A549 (cell line): ENCODE measurements around the gene SIK2. TPM values are rescaled to one million over a fixed set of nuclear protein-coding genes. Genes with fewer than 3 reads are reported as not detected.

Source experiments
- ATAC-seq, 2 experiments: fragments of 200-7000 bp in 1 of 2; fragments of >200 bp in 1 of 2; cut with Nextera tagmentation in 1 of 2; cut with Tn5 transposase in 1 of 2; 3 replicates each; pipeline versions ENCODE4 v1.8.0 to v1.9.1; 2018 to 2020; ENCODE audit warnings: mild to moderate bottlenecking in 1 of 2, moderate library complexity in 1 of 2
- CTCF ChIA-PET: fragments of 300-600 bp; sonication (Branson Sonifier 250); formaldehyde crosslinking; extraction: SDS; loops from one replicate; lab custom pipeline; 2021; ENCODE audit warnings: antibody characterized with exemption, inconsistent platforms; lab: Yijun Ruan, JAX
- POLR2A ChIA-PET: fragments of 350-600 bp; formaldehyde crosslinking; extraction: SDS; loops from one replicate; lab custom pipeline; 2021; ENCODE audit warnings: antibody characterized with exemption, inconsistent platforms; lab: Yijun Ruan, JAX
- DNase-seq, 2 experiments: peaks; one replicate each; pipeline versions ENCODE4 v3.0.0 to v3.0.0-alpha.2; 2011 to 2016; ENCODE audit warnings: low read depth in 1 of 2, low spot score in 1 of 2
- FAIRE-seq: peaks from 2 replicates; lab custom pipeline; 2011; peaks lifted over from hg19 to GRCh38; lab: Jason Lieb, UNC
- H3K27ac ChIP-seq, 2 experiments: fragments of >200 bp; sonication (Bioruptor Twin); formaldehyde crosslinking; 3 replicates each; pipeline ENCODE4 v1.5.1; 2016 to 2017
- H3K4me1 ChIP-seq: fragments of >200 bp; sonication (Bioruptor Twin); formaldehyde crosslinking; 3 replicates; pipeline ENCODE4 v1.6.1; 2016
- H3K4me2 ChIP-seq: fragments of >200 bp; sonication (Bioruptor Twin); formaldehyde crosslinking; 3 replicates; pipeline ENCODE4 v1.6.1; 2016
- H3K4me3 ChIP-seq: fragments of >200 bp; sonication (Bioruptor Twin); formaldehyde crosslinking; 3 replicates; pipeline ENCODE4 v1.5.1; 2016
- H3K9me3 ChIP-seq: fragments of >200 bp; sonication (Bioruptor Twin); formaldehyde crosslinking; 3 replicates; pipeline ENCODE4 v1.6.1; 2016
- BHLHE40 ChIP-seq: IDR thresholded peaks from 2 replicates; pipeline ENCODE4 v1.6.1; 2012; ENCODE audit warnings: low read depth, low read length, inconsistent platforms
- CBX2 ChIP-seq: fragments of 200-600 bp; sonication (generic); IDR thresholded peaks from 2 replicates; pipeline ENCODE4 v1.6.1; 2016; ENCODE audit warnings: low read depth, mild to moderate bottlenecking, borderline replicate concordance
- CBX8 ChIP-seq: fragments of 200-600 bp; sonication (generic); IDR thresholded peaks from 2 replicates; pipeline ENCODE4 v1.6.1; 2016
- CEBPB ChIP-seq, 2 experiments: fragments of >200 bp in 1 of 2; sonication (Bioruptor Twin) in 1 of 2; formaldehyde crosslinking in 1 of 2; IDR thresholded peaks; 2 replicates each; pipeline ENCODE4 v1.6.1; 2012 to 2016
- EHF ChIP-seq: fragments of 250-450 bp; sonication (Bioruptor Pico); IDR thresholded peaks from 2 replicates; pipeline ENCODE4 v1.5.0; 2020; ENCODE audit warnings: mild to moderate bottlenecking
- EP300 ChIP-seq, 2 experiments: fragments of >200 bp; sonication (Bioruptor Twin); formaldehyde crosslinking; IDR thresholded peaks; 2 replicates in 1 of 2; 3 replicates in 1 of 2; pipeline ENCODE4 v1.6.1; 2016 to 2017
- FOSL2 ChIP-seq, 2 experiments: fragments of 450-650 bp in 1 of 2; fragments of >200 bp in 1 of 2; sonication (Bioruptor Twin) in 1 of 2; formaldehyde crosslinking; IDR thresholded peaks; 2 replicates each; pipeline versions ENCODE4 v1.5.0 to v1.6.1; 2016 to 2020; ENCODE audit warnings: mild to moderate bottlenecking in 1 of 2, moderate library complexity in 1 of 2
- FOXS1 ChIP-seq: fragments of 250-450 bp; sonication (Bioruptor Pico); IDR thresholded peaks from 2 replicates; pipeline ENCODE4 v1.5.0; 2020; ENCODE audit warnings: mild to moderate bottlenecking, moderate library complexity
- HDAC2 ChIP-seq: fragments of 200-600 bp; sonication (generic); IDR thresholded peaks from 2 replicates; pipeline ENCODE4 v1.6.1; 2016
- HEYL ChIP-seq: fragments of 250-450 bp; sonication (Bioruptor Pico); IDR thresholded peaks from 2 replicates; pipeline ENCODE4 v1.8.0; 2021; ENCODE audit warnings: mild to moderate bottlenecking, moderate library complexity
- HOXA7 ChIP-seq: fragments of 250-450 bp; sonication (Bioruptor Pico); IDR thresholded peaks from 2 replicates; pipeline ENCODE4 v1.5.0; 2020; ENCODE audit warnings: mild to moderate bottlenecking, moderate library complexity
- HOXB13 ChIP-seq: fragments of 250-450 bp; sonication (Bioruptor Pico); IDR thresholded peaks from 2 replicates; pipeline ENCODE4 v1.5.0; 2020; ENCODE audit warnings: low read depth, mild to moderate bottlenecking, moderate library complexity
- JUN ChIP-seq, 2 experiments: fragments of >200 bp; sonication (Bioruptor Twin); formaldehyde crosslinking; IDR thresholded peaks; 2 replicates in 1 of 2; 3 replicates in 1 of 2; pipeline ENCODE4 v1.6.1; 2016 to 2017
- KDM5A ChIP-seq: fragments of 200-600 bp; sonication (generic); IDR thresholded peaks from 2 replicates; pipeline ENCODE4 v1.6.1; 2016; ENCODE audit warnings: antibody characterized with exemption, mild to moderate bottlenecking
- MAFK ChIP-seq: fragments of 450-650 bp; IDR thresholded peaks from 2 replicates; pipeline ENCODE4 v1.6.1; 2014; ENCODE audit not compliant: partially characterized antibody
- MAZ ChIP-seq: fragments of 150-350 bp; IDR thresholded peaks from 2 replicates; pipeline ENCODE4 v1.6.1; 2014; ENCODE audit warnings: antibody characterized with exemption, low read depth, low read length, borderline replicate concordance
- RCOR1 ChIP-seq: fragments of 150-350 bp; IDR thresholded peaks from 2 replicates; pipeline ENCODE4 v1.6.1; 2014; ENCODE audit warnings: antibody characterized with exemption, low read length, low read depth
- RFX5 ChIP-seq: fragments of 450-650 bp; IDR thresholded peaks from 2 replicates; pipeline ENCODE4 v1.7.1; 2014; ENCODE audit warnings: antibody characterized with exemption, mild to moderate bottlenecking, moderate library complexity
- TFCP2L1 ChIP-seq: fragments of 250-450 bp; sonication (Bioruptor Pico); IDR thresholded peaks from 2 replicates; pipeline ENCODE4 v1.5.0; 2021; ENCODE audit warnings: mild to moderate bottlenecking
- ZSCAN20 ChIP-seq: fragments of 250-450 bp; sonication (Bioruptor Pico); IDR thresholded peaks from 2 replicates; pipeline ENCODE4 v1.8.0; 2022; ENCODE audit warnings: mild to moderate bottlenecking, moderate library complexity
- WGBS: methylation state at CpG from one replicate; pipeline ENCODE4 v1.1.6; 2017; ENCODE audit errors: missing lambda C conversion rate; 5-methylcytosine and 5-hydroxymethylcytosine counted together
- polyA plus RNA-seq, 4 experiments: library from polyadenylated mRNA; depleted of rRNA in 3 of 4; stranded (reverse); fragments of >200 nt; fragmentation: RNase III in 1 of 4; extraction: RNeasy Plus Mini Kit Qiagen cat#74134 plus additional on column Dnase treatment in 1 of 4; gene quantifications; 2 replicates in 3 of 4; 3 replicates in 1 of 4; pipeline ENCODE4 v1.2.3, GENCODE V29; 2011 to 2017
- TF ChIP-seq, protein P1 (sequence below): fragments of 250-450 bp; sonication (Bioruptor Pico); IDR thresholded peaks from 2 replicates; pipeline ENCODE4 v1.5.0; 2021; ENCODE audit warnings: mild to moderate bottlenecking, moderate library complexity, borderline replicate concordance
- TF ChIP-seq, protein P2 (sequence below): fragments of 250-450 bp; sonication (Bioruptor Pico); IDR thresholded peaks from 2 replicates; pipeline ENCODE4 v1.5.0; 2020; ENCODE audit warnings: low read depth, mild to moderate bottlenecking, moderate library complexity
- TF ChIP-seq, protein P3 (sequence below): fragments of 450-650 bp; IDR thresholded peaks from 2 replicates; pipeline ENCODE4 v1.6.1; 2014; ENCODE audit warnings: antibody characterized with exemption

Gene SIK2
- polyA plus RNA-seq, 2 of the 4 experiments (the other 2 are of a cell fraction): 4.5 to 9.0 TPM

DNA sequence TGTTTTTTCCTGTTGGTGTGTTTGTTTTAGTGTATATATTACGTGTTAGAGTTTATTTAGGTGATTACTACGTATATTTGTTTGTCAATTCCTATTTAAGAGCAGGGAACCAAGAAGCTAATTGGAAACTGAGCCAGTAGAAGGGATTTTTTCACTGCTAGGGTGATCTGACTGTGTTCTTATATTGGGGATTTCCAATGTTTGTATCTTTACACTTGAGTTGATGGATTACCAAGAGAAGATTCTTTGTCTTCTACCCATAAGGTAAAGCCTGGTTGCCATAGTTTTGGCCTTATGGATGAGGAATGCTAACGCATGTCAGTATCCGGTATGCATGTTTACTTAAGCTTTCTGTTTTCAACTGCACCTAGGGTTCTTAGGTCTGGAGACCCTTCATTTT lies 35.6 kb downstream of the SIK2 start:
- ATAC-seq: no peak
- TF ChIP-seq CBX8 (no peak), RFX5 (no peak), HDAC2 (no peak), EHF (CRISPR knock-in tag) (no peak), MAFK (no peak), HEYL (CRISPR knock-in tag) (no peak), MAZ (no peak), KDM5A (no peak), CEBPB (IDR thresholded peaks at IDR 0.05) (no peak), HOXB13 (CRISPR knock-in tag) (no peak), RCOR1 (no peak), BHLHE40 (no peak), TFCP2L1 (no peak), FOXS1 (CRISPR knock-in tag) (no peak), EP300 (IDR thresholded peaks at IDR 0.05) (no peak), FOSL2 (IDR thresholded peaks at IDR 0.05) (no peak), FOSL2 (CRISPR knock-in tag; IDR thresholded peaks at IDR 0.05) (no peak)
- TF ChIP-seq, protein P1, sequence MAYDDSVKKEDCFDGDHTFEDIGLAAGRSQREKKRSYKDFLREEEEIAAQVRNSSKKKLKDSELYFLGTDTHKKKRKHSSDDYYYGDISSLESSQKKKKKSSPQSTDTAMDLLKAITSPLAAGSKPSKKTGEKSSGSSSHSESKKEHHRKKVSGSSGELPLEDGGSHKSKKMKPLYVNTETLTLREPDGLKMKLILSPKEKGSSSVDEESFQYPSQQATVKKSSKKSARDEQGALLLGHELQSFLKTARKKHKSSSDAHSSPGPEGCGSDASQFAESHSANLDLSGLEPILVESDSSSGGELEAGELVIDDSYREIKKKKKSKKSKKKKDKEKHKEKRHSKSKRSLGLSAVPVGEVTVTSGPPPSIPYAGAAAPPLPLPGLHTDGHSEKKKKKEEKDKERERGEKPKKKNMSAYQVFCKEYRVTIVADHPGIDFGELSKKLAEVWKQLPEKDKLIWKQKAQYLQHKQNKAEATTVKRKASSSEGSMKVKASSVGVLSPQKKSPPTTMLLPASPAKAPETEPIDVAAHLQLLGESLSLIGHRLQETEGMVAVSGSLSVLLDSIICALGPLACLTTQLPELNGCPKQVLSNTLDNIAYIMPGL: no peak
- TF ChIP-seq, all 56 proteins: peak for 0
- no peak for DNase-seq
- H3K27ac ChIP-seq: no peak overlapping the region
- H3K4me3 ChIP-seq: no peak overlapping the region
- H3K9me3 ChIP-seq: no peaks in the 10 kb centered on the region
- 86% methylated on average over 4 of the region's 4 CpGs for WGBS
- peaks cover 10% of the 10 kb centered on the region for H3K4me1 ChIP-seq
- ChIA-PET CTCF (no interaction called here), POLR2A (no interaction called here)
- FAIRE-seq: no peak
- H3K4me2 ChIP-seq: no peak overlapping the region

DNA sequence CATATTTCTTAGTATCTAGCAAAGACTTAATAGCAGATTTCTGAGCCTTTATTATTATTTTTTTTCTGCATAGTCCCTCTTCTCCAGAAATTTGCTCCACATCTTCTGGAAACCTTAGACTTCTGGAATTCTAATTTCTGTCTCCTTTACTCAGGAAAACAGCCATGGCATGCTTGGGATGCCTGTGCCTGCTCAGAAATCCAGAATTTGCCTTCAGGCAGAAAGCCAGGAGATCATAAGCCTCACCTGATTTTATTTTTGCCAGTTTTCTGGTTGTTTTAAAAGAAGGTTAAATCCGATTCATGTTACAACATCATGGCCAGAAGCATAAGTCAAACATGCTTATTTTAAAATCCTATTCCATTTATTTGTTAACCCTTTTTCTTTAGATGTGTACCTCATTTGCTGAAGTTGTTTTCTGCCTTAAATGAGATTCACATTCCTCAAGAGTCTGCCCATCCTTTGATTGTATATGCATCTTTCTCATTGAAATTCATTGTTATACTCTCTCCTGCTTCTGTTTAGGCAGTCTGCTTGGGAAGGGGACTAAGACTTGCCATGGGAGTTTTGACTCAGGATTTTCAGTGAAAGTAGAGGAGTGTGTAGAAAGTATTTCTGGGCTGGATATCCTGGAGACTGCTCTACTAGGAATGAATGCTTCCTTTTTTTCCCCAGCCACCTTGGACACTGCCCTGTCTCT lies 37.1 kb downstream of the SIK2 start:
- Histone ChIP-seq H3K4me1 (peaks cover 10% of the 10 kb centered on the region), H3K27ac (no peak overlapping the region), H3K9me3 (no peaks in the 10 kb centered on the region), H3K4me2 (no peak overlapping the region), H3K4me3 (no peak overlapping the region)
- ATAC-seq (no peak), FAIRE-seq (no peak), DNase-seq (no peak)
- 81% methylated on average over 1 of the region's 1 CpG for WGBS
- ChIA-PET CTCF (interaction anchor here (1.0 kb wide), 1 partner anchor 138 kb away, joined by 4 read pairs; no protein-coding TSS in a partner anchor), POLR2A (no interaction called here)
- TF ChIP-seq HDAC2 (no peak), ZSCAN20 (CRISPR knock-in tag) (no peak), JUN (IDR thresholded peaks at IDR 0.05) (no peak), MAZ (no peak), CBX2 (no peak), HOXA7 (CRISPR knock-in tag) (no peak)
- TF ChIP-seq, protein P2, sequence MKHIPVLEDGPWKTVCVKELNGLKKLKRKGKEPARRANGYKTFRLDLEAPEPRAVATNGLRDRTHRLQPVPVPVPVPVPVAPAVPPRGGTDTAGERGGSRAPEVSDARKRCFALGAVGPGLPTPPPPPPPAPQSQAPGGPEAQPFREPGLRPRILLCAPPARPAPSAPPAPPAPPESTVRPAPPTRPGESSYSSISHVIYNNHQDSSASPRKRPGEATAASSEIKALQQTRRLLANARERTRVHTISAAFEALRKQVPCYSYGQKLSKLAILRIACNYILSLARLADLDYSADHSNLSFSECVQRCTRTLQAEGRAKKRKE (CRISPR knock-in tag): no peak
- TF ChIP-seq, protein P3, sequence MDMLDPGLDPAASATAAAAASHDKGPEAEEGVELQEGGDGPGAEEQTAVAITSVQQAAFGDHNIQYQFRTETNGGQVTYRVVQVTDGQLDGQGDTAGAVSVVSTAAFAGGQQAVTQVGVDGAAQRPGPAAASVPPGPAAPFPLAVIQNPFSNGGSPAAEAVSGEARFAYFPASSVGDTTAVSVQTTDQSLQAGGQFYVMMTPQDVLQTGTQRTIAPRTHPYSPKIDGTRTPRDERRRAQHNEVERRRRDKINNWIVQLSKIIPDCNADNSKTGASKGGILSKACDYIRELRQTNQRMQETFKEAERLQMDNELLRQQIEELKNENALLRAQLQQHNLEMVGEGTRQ: no peak
